ENCODE measurements around the gene MAP4K1.

MAP4K1 gene

DNA sequence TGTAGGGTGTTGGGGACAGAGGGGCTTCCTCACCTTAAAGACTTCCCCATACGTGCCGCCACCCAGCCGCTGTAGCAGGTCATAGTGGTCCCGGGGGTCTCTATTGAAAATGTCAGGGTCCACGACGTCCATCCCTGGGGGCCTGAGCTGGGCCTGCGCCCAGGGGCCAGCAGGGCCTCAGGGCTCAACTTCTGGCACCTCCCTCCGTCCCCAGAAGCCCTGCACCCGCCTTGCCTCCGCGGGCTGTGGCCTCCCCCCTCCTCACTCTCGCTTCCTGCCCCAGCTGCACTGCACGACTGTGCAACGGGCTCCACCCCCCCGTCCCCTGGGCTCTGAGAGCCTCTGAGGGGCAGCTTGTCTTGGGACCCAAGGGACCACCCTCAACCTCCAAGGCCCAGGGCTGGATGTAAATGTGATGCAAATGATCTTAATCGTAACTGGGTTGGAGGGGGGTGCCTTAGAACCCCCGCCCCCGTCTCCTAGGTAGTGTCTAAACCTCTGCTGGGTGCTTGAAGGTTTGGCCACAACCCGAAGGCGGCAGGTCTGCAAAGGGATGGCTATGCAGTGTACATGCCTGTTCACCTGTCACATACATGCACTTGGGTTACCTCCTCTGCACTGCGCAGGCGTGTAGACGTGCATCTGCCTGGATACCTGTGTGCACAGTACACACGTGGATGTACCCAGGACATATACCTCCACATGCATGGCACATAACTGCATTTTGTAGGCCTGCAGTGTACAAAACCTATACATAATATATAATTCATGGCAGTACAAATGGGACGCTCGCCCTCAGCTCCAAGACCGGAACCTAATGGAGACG, at the start of gene MAP4K1:
Gene MAP4K1, minus strand, starts transcription at position 190 of the 826 bp plus-strand sequence. Its CDS starts 58 bp downstream, at position 132.
- DNase-seq (ENCODE audit: low read depth in 2 of 2), result peak; percentile 56 to 69

GRCh38 chr19:38666663-38667511, 49.1 kb upstream of the MAP4K1 start:
- DNase-seq (ENCODE audit: low read depth in 2 of 2), result no peak

DNA sequence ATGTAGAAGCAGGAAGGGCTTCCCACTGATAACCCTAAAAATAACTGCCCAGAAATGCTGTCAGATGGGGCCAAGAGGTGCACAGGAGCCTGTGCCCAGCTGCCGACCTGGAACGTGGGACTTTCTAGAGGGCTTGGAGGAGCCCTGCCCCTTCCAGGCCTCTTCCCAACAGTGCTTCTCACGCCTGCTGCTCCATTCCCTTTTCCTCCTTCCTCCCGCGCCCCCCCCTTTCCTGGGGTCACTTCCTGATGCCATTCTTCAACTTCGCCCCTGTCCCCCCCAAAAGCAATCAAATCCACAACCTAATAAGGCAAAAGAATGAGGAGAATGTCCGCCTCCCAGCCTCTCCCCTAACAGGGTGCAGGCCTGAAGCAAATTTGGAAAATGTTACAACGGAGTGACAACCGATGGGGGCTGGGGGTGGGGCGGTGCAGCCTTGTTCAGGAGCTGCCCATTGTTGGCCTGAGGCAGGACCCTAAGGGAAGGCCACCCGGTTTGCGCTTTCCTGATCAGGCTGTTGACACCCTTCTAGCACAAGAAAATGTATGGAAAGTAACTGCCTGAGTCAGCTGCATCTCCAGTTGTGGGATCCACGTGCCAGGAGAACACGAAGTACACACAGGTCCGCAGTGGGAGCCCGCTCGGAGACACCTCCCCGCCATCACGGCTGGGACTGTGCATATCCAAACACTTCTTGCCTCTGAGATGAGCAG, 48.4 kb upstream of the MAP4K1 start:
- no peak for DNase-seq (ENCODE audit: low read depth in 2 of 2)

GRCh38 chr19:38665219-38665931, 47.6 kb upstream of the MAP4K1 start:
- no peak for DNase-seq (ENCODE audit: low read depth in 2 of 2)

DNA sequence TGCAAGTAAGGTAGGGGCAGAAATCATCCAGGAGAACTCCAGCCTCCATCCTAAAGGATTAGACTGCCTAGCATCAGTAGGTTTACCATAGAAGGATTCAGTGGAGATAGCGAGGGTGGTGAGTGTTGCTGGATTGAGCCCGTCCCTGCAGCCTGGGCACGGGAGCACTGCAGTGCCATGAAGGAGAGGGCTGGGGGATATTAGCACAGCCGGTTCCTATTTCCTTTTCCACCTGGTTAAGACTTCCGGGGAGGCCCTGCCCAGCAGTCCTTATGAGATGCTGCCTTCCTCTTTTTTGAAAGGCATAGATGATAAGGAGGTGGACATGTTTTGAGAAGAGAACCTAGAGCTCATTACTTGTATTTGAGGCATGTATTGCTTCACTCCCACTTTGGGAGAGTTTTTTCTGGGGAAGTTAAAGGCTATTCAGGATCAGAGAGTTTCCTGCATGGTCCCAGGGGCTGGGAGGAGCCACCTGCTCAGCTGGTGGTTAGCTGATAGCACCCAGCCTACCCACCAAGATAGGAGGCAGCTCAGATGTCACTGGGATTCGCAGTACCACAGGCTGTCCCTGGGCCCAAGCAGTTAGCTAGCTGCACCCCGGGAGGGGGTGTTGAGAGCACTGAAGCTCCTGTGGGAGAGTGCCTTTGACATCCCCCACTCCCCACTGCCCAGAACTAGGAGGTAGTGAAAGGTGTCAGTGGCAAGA, 46.9 kb upstream of the MAP4K1 start:
- DNase-seq (ENCODE audit: low read depth in 2 of 2), result no peak

DNA sequence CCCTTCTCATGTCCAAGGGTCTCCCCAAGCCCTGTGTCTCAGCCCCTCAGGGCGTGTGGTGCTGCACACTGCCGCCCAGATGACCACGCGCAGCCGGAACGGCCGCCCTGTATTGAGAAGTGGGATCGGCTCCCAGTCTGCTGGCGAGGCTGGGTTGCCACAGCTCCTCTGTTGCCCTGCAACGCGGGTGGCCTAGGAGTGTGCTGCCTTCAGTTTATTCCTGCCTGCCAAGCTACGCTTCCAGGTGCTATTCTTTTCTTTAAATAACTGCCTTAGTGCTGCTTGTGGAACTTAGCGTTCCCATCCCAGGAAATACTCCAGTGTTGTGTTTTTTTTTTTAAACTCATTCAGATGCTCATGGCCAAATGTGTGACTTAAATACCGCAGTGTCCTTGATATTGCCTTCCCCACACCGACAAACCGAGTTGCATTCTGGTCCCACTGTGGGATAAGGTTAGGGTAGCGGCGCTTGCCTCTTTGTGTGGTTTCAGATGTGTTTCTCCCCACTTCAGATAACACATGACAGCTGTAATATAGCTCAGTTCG, 46.3 kb upstream of the MAP4K1 start:
- no peak for DNase-seq (ENCODE audit: low read depth in 2 of 2)

GRCh38 chr19:38663156-38663651, 45.5 kb upstream of the MAP4K1 start:
- no peak for DNase-seq (ENCODE audit: low read depth in 2 of 2)

DNA sequence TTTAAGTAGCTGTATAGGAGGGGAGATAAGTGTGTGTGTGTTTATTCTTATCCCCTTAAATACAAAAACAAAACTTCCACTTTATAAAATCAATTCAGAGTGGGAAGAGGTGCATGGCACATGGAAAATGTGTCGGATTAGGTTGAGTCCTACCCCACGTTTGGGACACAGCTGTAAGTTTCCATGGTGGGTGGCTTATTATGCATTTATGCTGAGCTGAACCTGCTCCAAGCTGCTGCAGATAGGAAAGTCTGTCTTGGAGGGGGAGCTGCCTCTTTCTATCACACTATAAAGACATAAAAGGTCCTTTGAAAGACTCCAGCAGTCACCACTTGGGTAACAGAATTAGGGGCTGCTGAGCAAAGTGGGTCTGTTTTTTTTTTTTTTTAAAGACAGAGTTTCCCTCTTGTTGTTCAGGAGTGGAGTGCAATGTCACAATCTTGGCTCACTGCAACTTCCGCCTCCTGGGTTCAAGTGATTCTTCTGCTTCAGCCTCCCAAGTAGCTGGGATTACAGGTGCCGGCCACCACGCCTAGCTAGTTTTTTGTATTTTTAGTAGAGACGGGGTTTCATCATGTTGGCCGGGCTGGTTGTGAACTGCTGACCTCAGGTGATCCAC, 44.9 kb upstream of the MAP4K1 start:
- no peak for DNase-seq (ENCODE audit: low read depth in 2 of 2)

DNA sequence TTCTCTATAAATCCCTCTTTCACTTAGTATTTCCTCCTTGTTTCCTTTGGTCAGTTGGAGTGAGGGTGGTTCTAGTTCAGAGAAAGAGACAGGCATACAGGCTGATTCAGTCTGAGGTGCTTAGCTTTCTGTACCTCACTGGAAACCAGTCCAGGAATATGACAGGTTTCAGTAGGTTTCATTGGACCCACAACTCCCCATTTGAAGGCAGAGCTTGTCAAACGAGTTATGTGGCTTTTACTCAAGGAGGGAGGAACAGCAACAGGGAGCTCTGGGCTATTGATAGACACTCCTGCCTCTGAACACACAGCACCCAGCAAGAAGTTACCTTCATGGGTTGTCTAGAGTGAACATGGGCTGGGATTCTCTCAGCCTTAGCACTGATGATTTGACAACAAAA, 44.2 kb upstream of the MAP4K1 start:
- no peak for DNase-seq (ENCODE audit: low read depth in 2 of 2)

DNA sequence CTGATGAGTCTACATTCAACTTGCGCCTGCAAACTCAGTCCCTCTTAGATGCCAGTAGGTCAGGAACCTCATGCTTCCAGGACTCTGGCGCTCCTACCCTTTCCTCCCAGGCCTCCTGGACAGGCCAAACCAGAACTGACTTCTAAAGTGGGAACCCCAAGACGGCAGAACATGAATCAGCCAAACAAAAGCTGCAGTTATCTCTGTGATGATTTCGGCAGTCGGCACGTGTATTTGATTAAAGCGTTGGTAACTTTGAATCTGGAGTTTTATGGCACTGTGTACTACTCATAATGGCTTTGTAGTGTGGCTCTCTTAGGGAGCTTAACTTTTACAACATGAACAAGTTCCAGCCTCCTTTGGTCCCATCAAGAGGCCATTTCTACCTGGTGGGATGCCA, 43.4 kb upstream of the MAP4K1 start:
- no peak for DNase-seq (ENCODE audit: low read depth in 2 of 2)

DNA sequence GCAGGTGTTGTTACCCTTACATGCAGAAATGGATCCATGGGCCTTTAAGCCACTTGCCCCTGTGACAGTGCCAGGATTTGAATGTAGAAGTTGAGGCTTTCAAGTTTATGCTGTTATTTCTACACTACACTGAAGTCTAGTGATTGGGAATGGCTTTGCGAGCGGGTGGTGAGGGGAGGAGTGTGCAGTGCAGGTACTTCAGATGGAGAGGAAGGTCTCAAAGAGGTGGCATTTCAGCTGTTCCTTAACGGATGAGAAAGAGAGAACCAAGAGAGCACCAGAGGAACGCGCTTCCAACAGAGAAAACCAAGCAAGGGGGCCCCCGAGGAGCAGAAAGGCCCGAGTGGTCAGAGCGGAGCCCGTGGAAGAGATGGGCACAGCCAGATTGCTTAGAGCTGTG, 43.0 kb upstream of the MAP4K1 start:
- no peak for DNase-seq (ENCODE audit: low read depth in 2 of 2)

GRCh38 chr19:38658462-38659306, 40.9 kb upstream of the MAP4K1 start:
- DNase-seq (ENCODE audit: low read depth in 2 of 2), result no peak

- DNase-seq (ENCODE audit: low read depth in 2 of 2), result no peak
Measured at GRCh38 chr19:38657633-38658222, 40.0 kb upstream of the MAP4K1 start.

- peak in 1 of 2 donors; percentile 30 for DNase-seq (ENCODE audit: low read depth in 2 of 2)
Measured at GRCh38 chr19:38656171-38656981, 38.6 kb upstream of the MAP4K1 start.

DNA sequence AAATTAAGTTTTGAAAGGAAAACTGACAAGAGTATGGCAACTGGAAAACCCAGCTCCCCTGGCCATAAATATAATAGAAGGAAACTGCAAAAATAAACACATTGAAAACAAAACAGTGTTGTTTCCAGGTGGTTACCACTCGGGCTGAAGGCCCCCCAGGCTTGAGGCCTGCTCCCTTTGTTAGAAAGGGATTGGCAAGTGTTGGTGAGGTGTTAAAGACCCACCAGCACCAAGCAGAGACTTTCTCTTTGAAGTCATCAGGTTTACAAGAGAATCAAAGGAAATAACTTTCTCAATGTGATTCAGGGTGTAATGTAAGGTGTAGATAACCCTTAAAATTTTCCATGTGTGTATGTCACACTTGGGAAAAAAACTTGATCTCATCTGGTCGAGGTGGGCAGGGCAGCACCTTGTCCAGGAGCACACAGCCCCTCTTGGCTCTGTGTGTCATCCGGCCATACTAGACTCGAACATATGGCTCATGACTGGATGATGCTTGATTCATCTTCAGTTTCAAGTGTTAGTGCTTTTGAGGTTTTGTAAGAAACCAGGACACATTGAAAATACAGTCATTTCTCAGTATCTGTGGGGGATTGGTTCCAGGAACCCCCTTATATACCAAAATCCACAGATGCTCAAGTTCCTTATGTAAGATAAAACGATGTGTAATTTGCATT, 37.5 kb upstream of the MAP4K1 start:
- DNase-seq (ENCODE audit: low read depth in 2 of 2), result peak in 1 of 2 donors; percentile 24

DNA sequence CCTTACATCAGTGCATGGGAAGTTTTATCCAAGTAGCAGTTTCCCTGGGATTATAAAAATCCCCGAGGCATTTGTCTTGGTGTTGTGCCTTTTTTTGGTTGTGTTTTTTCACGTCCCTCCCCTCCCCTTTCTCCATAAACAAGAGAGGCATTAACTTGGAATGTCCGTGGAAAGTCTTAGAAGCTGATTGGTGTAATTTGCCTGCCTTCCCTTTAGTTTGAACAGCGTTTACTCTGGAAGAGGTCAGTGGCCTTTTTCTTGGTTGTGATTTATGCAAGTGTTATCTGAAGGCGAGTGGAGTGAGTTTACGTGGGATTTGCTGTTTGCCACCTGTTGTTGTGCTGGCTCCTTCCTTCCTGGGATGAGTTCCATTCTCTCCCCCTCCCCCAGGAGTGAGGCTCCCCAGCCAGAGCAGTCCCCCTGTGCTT, 36.9 kb upstream of the MAP4K1 start:
- DNase-seq (ENCODE audit: low read depth in 2 of 2), result no peak

- no peak for DNase-seq (ENCODE audit: low read depth in 2 of 2)
Measured at GRCh38 chr19:38653028-38653571, 35.3 kb upstream of the MAP4K1 start.

All from activated CD4-positive, alpha-beta T cell treated with anti-CD3 and anti-CD28 coated beads for 24 hours (primary cell).